B cell (primary cell): ENCODE data around the gene MGA. TPM values are rescaled to one million over a fixed set of nuclear protein-coding genes. Genes with fewer than 3 reads are reported as not detected.

Experiments
- ATAC-seq: fragments of 200-7000 bp; cut with Tn5 transposase; one replicate; pipeline ENCODE4 v1.10.0; 2021; ENCODE audit warnings: low read depth, mild to moderate bottlenecking, moderate number of reproducible peaks, moderate library complexity
- CTCF ChIA-PET: fragments of 350-600 bp; sonication (Branson Sonifier 250); formaldehyde crosslinking; loops from one replicate; lab custom pipeline; 2021; ENCODE audit warnings: antibody characterized with exemption, inconsistent platforms; lab: Charles Lee
- POLR2A ChIA-PET: fragments of 350-600 bp; sonication (Branson Sonifier 250); formaldehyde crosslinking; loops from one replicate; lab custom pipeline; 2021; ENCODE audit warnings: antibody characterized with exemption; lab: Charles Lee
- DNase-seq: peaks from one replicate; pipeline ENCODE4 v3.0.0; 2013
- H2AFZ ChIP-seq: 2 replicates; pipeline ENCODE4 v1.6.1; 2012; ENCODE audit warnings: mild to moderate bottlenecking, low read depth, low read length; ENCODE audit not compliant: insufficient read depth, poor library complexity, severe bottlenecking
- H3K27ac ChIP-seq, 2 donors: 1 replicate in 1 of 2; 2 replicates in 1 of 2; pipeline ENCODE4 v1.5.1; 2012 to 2013; ENCODE audit warnings: low read length in 2 of 2, mild to moderate bottlenecking in 2 of 2, moderate library complexity in 1 of 2
- H3K27me3 ChIP-seq, 4 experiments: fragments of 200-600 bp in 1 of 4; sonication (generic) in 1 of 4; replicated peaks in 1 of 4; 1 replicate in 2 of 4; 2 replicates in 2 of 4; pipeline versions ENCODE4 v1.6.1 to v1.7.0; 2013 to 2016; ENCODE audit warnings: low read length in 3 of 4, mild to moderate bottlenecking in 2 of 4, mixed read lengths in 1 of 4, moderate library complexity in 1 of 4; ENCODE audit not compliant: insufficient read depth in 4 of 4, control insufficient read depth in 3 of 4; ENCODE audit errors: control extremely low read depth in 1 of 4
- H3K36me3 ChIP-seq, 2 experiments: replicated peaks in 1 of 2; 1 replicate in 1 of 2; 2 replicates in 1 of 2; pipeline versions ENCODE4 v1.6.1 to v1.7.1; 2013; ENCODE audit warnings: low read length in 1 of 2; ENCODE audit not compliant: insufficient read depth in 2 of 2, control insufficient read depth in 1 of 2; ENCODE audit errors: control extremely low read depth in 1 of 2, extremely low read depth in 1 of 2
- H3K4me1 ChIP-seq, 2 donors: fragments of 200-600 bp in 1 of 2; sonication (generic) in 1 of 2; 1 replicate in 1 of 2; 2 replicates in 1 of 2; pipeline versions ENCODE4 v1.5.1 to v1.6.1; 2013 to 2017; ENCODE audit warnings: low read length in 2 of 2; ENCODE audit not compliant: control insufficient read depth in 2 of 2, insufficient read depth in 2 of 2
- H3K4me2 ChIP-seq: replicated peaks from 2 replicates; pipeline ENCODE3; 2012; ENCODE audit warnings: mild to moderate bottlenecking, low read depth, low read length; ENCODE audit not compliant: poor library complexity, severe bottlenecking
- H3K4me3 ChIP-seq, 5 experiments: fragments of 200-600 bp in 1 of 5; sonication (generic) in 1 of 5; 1 replicate in 3 of 5; 2 replicates in 2 of 5; pipeline versions ENCODE4 v1.5.1 to v1.7.0; 2011 to 2016; ENCODE audit warnings: low read length in 4 of 5, mild to moderate bottlenecking in 4 of 5, low read depth in 2 of 5, control low read depth in 1 of 5, moderate library complexity in 1 of 5; ENCODE audit not compliant: insufficient read depth in 1 of 5; ENCODE audit errors: control extremely low read depth in 1 of 5, extremely low read depth in 1 of 5
- H3K79me2 ChIP-seq: fragments of 200-600 bp; sonication (generic); one replicate; pipeline ENCODE4 v1.6.0; 2016; ENCODE audit warnings: low read length; ENCODE audit not compliant: control insufficient read depth, insufficient read depth
- H3K9ac ChIP-seq: fragments of 200-600 bp; sonication (generic); 2 replicates; pipeline ENCODE4 v1.6.1; 2017; ENCODE audit warnings: mild to moderate bottlenecking, low read length, moderate library complexity
- H3K9me3 ChIP-seq, 3 donors: one replicate each; pipeline versions ENCODE4 v1.6.1 to v1.7.1; 2013; ENCODE audit warnings: low read length in 2 of 3; ENCODE audit not compliant: control insufficient read depth in 2 of 3, insufficient read depth in 1 of 3; ENCODE audit errors: control extremely low read depth in 1 of 3
- H4K20me1 ChIP-seq: 2 replicates; pipeline ENCODE4 v1.6.0; 2012; ENCODE audit warnings: mild to moderate bottlenecking, low read length; ENCODE audit not compliant: insufficient read depth, control insufficient read depth, poor library complexity, severe bottlenecking
- H3K27ac Mint-ChIP-seq: one replicate; pipeline ENCODE4 v1.8.0; 2021; ENCODE audit warnings: mixed read lengths
- H3K27me3 Mint-ChIP-seq: one replicate; pipeline ENCODE4 v1.8.0; 2021; ENCODE audit warnings: mixed read lengths
- H3K4me1 Mint-ChIP-seq: one replicate; pipeline ENCODE4 v1.8.0; 2021; ENCODE audit warnings: mixed read lengths
- H3K4me3 Mint-ChIP-seq: one replicate; pipeline ENCODE4 v1.8.0; 2021; ENCODE audit warnings: mixed read lengths
- H3K9me3 Mint-ChIP-seq: one replicate; pipeline ENCODE4 v1.8.0; 2022; ENCODE audit warnings: mixed read lengths; ENCODE audit not compliant: insufficient read depth
- EZH2 ChIP-seq: IDR thresholded peaks from 2 replicates; pipeline ENCODE4 v1.6.1; 2012; ENCODE audit warnings: borderline replicate concordance, low read depth, mild to moderate bottlenecking, moderate library complexity, low read length; ENCODE audit not compliant: insufficient read depth, poor library complexity, severe bottlenecking
- WGBS: methylation state at CpG from one replicate; pipeline ENCODE4 v1.1.5; 2013; ENCODE audit warnings: missing lambda C conversion rate; ENCODE audit not compliant: insufficient coverage; 5-methylcytosine and 5-hydroxymethylcytosine counted together
- intact Hi-C: fragments of 100-400 bp; cut with micrococcal nuclease; formaldehyde crosslinking; loops from one replicate; pipeline ENCODE4 v1.10.0; 2022
- polyA plus RNA-seq: library from polyadenylated mRNA; depleted of rRNA; stranded (reverse); fragments of >200 nt; gene quantifications from 2 replicates; pipeline ENCODE4 v1.2.3, GENCODE V29; 2012
- total RNA-seq, 2 donors: library from RNA; stranded (reverse); fragments of 120-200 nt in 1 of 2; gene quantifications; 1 replicate in 1 of 2; 2 replicates in 1 of 2; pipeline versions ENCODE4 v1.2.3 to v1.2.4, GENCODE V29; 2013 to 2022
- TF ChIP-seq, protein P1 (sequence below): fragments of 200-600 bp; IDR thresholded peaks from one replicate; pipeline ENCODE4 v1.8.0; 2022; ENCODE audit warnings: antibody characterized with exemption, mild to moderate bottlenecking

MGA gene
- total and polyA plus RNA-seq, 2 donors (not counting 1 experiment from before 2014, with no cell fraction given), result 5.4 to 79.7 TPM

- CTCF ChIA-PET, result interaction anchor here (1.6 to 5.2 kb wide), 4 partner anchors 18 to 20 kb away, joined by 7 to 35 read pairs (median 16); partner anchors contain the start of gene MAPKBP1
- peaks cover 43% of the 10 kb centered on the region for H3K79me2 ChIP-seq
Measured at GRCh38 chr15:41792000-41792637, 131.9 kb downstream of the MGA start.

DNA sequence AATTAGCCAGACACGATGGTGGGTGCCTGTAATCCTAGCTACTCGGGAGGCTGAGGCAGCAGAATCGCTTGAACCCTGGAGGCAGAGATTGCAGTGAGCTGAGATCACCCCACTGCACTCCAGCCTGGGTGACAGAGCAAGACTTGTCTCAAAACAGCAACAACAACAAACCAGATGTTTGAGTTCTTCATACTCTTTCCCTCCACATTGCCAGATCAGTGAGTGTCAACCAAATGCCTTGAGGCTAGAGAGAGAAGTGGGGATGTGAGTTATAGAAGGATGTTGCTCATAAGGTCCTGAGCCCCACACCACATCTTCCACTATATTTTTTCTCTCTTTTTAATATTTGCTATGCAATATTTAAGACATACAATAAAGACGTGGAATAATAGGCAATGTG lies 133.9 kb downstream of the MGA start:
- H2AFZ ChIP-seq, result no peak overlapping the region
- ChIA-PET CTCF (interaction anchor here (1.3 to 5.1 kb wide), 3 partner anchors 16 to 21 kb away, joined by 4 to 35 read pairs (median 12); partner anchors contain the start of gene MAPKBP1), POLR2A (interaction anchor here (0.5 kb wide), 1 partner anchor 114 kb away, joined by 7 read pairs; no protein-coding TSS in a partner anchor)
- Mint-ChIP-seq H3K4me1 (peaks cover 49% of the 10 kb centered on the region), H3K27me3 (no peaks in the 10 kb centered on the region), H3K27ac (no peak overlapping the region), H3K4me3 (no peak overlapping the region), H3K9me3 (no peaks in the 10 kb centered on the region)
- DNase-seq (no peak), ATAC-seq (no peak)
- peaks cover 32% of the 10 kb centered on the region for H3K79me2 ChIP-seq
- peaks cover 23 to 34% of the 10 kb centered on the region in 2 donors for H3K4me1 ChIP-seq
- WGBS, result 97% methylated on average over 3 of the region's 4 CpGs
- no peak overlapping the region for H3K9ac ChIP-seq
- no peaks in the 10 kb centered on the region for H3K27me3 ChIP-seq
- intact Hi-C loops, result no loop called here
- H3K4me3 ChIP-seq, result no peak overlapping the region
- H3K9me3 ChIP-seq, result peaks cover 0 to 3% (median 0%) of the 10 kb centered on the region in 3 donors
- peaks cover 7% of the 10 kb centered on the region for H4K20me1 ChIP-seq
- TF ChIP-seq EZH2, result no peak
- TF ChIP-seq, protein P1, sequence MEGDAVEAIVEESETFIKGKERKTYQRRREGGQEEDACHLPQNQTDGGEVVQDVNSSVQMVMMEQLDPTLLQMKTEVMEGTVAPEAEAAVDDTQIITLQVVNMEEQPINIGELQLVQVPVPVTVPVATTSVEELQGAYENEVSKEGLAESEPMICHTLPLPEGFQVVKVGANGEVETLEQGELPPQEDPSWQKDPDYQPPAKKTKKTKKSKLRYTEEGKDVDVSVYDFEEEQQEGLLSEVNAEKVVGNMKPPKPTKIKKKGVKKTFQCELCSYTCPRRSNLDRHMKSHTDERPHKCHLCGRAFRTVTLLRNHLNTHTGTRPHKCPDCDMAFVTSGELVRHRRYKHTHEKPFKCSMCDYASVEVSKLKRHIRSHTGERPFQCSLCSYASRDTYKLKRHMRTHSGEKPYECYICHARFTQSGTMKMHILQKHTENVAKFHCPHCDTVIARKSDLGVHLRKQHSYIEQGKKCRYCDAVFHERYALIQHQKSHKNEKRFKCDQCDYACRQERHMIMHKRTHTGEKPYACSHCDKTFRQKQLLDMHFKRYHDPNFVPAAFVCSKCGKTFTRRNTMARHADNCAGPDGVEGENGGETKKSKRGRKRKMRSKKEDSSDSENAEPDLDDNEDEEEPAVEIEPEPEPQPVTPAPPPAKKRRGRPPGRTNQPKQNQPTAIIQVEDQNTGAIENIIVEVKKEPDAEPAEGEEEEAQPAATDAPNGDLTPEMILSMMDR, result no peak
- peaks cover 0 to 2% of the 10 kb centered on the region in 2 experiments for H3K36me3 ChIP-seq
- H3K27ac ChIP-seq, result no peak overlapping the region
- no peak overlapping the region for H3K4me2 ChIP-seq

More at GRCh38 chr15:41792000-41792637, 131.9 kb downstream of the MGA start:
- Histone ChIP-seq H3K4me2 (no peak overlapping the region), H3K9ac (no peak overlapping the region), H3K4me3 (no peak overlapping the region), H3K9me3 (peaks cover 0 to 3% (median 0%) of the 10 kb centered on the region in 3 donors), H3K27me3 (no peaks in the 10 kb centered on the region), H3K4me1 (peaks cover 32 to 45% of the 10 kb centered on the region in 2 donors), H3K27ac (no peak overlapping the region), H3K36me3 (peaks cover 0 to 2% of the 10 kb centered on the region in 2 experiments), H2AFZ (no peak overlapping the region), H4K20me1 (peaks cover 7% of the 10 kb centered on the region)
- ATAC-seq (no peak), DNase-seq (no peak)
- TF ChIP-seq, protein P1, result no peak
- no peak for TF ChIP-seq EZH2
- H3K4me3 Mint-ChIP-seq, result no peak overlapping the region
- no peaks in the 10 kb centered on the region for H3K9me3 Mint-ChIP-seq
- no peaks in the 10 kb centered on the region for H3K27me3 Mint-ChIP-seq
- H3K4me1 Mint-ChIP-seq, result peaks cover 57% of the 10 kb centered on the region
- intact Hi-C loops, result no loop called here
- 100% methylated on average over 2 of the region's 5 CpGs for WGBS
- POLR2A ChIA-PET, result no interaction called here
- H3K27ac Mint-ChIP-seq, result no peak overlapping the region
